ENCODE data around the gene MBNL2.

Gene MBNL2

GRCh38 chr13:97434397-97435201, 212.5 kb downstream of the MBNL2 start:
- H3K4me3 ChIP-seq (ENCODE audit: low read depth, low read length): peak overlapping the region; percentile 92

GRCh38 chr13:97435323-97435722, 213.2 kb downstream of the MBNL2 start:
- H3K4me3 ChIP-seq (ENCODE audit: low read depth, low read length): peak overlapping the region; percentile 92

DNA sequence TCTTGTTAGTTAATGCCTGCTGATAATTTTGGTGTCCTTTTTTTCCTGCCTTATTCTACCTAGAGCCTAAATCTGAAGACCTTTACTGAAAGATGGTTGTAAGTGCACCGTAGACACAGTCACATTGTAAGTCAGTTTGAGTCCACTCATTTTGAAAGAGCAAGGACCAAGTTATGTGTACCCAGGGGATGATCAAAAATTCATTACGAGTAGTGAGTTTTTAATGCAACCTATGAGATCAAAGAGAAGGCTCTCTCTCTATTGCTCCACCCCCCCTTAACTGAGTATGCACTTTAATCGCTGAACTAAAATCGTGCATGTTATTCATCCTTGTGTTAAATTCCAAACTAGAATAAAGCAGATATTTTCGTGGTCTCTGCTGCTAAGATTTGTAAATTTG, 213.7 kb downstream of the MBNL2 start:
- H3K4me3 ChIP-seq (ENCODE audit: low read depth, low read length): no peak overlapping the region

DNA sequence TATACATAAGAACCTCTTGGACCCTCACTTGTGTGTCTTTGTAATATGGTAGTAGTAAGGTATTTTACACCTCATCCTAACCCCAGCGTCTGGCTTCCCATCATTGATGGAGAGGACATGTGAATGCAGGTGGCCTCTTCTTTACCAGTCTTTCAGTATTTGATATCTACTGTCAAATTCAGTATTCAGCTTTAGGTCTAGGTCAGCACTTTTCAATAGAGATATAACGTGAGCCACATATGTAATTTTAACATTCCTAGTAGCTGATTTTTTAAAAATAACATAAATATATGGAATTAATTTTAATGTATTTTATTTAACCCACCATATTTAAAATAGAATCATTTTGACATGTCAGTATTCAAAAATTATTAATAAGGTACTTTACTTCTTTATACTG, 214.7 kb downstream of the MBNL2 start:
- no peak overlapping the region for H3K4me3 ChIP-seq (ENCODE audit: low read depth, low read length)

- no peak overlapping the region for H3K4me3 ChIP-seq (ENCODE audit: low read depth, low read length)
These were observed 215.6 kb downstream of the MBNL2 start for GRCh38 chr13:97437729-97438128.

DNA sequence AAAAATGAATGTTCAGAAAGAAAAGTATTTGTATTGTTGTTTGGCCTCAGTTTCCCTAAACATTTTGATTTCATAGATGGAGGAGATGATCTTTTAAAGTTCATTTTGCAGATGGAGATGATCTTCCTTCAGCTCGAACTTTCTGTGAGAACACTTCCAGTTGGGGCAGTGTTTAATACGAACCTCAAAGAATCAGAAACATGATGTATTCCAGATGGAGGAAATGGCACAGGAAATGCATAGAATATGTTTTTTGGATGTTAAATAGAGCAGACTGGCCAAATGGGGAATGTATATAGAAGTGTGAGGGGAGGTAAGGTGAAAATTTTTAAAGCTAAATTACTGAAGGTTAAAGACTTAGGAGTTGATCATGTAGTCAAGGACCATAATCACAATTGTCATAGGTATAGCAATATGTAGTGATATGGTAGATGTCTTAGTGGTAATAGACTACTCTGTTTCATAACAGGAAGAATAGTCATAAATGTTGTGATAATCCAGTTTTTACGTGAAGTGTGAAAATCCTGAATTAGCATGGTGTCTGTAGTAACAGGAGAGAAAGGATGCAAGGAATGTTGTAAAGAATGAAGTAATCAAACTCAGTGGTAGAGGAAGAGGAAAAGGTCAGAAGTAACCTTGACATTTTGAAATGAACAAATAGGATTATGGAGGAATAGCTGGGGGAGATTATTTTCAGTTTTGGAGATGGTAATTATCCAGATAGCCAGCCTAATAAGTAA, 216.9 kb downstream of the MBNL2 start:
- H3K4me3 ChIP-seq (ENCODE audit: low read depth, low read length): no peak overlapping the region

- H3K4me3 ChIP-seq (ENCODE audit: low read depth, low read length): no peak overlapping the region
These were observed 218.6 kb downstream of the MBNL2 start for GRCh38 chr13:97440598-97441170.

DNA sequence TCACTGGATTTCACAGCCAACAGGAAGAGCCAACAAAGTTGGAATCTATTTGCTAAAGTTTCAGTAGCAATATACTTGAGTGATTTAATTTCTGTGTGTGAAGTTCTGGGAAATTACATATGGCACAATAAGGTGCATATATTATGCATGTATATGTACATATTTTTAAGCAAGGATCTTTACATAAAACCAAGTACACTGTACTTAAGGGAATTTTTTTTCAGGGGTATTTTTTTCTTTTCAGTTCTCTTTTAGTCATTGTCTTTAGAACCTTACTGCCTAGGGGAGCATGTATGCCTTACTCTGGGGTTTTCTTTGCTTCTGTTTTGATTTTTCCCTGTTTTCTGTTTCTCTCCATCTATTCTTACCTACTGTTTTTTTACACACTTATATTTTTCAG, 219.2 kb downstream of the MBNL2 start:
- no peak overlapping the region for H3K4me3 ChIP-seq (ENCODE audit: low read depth, low read length)
